Type B pancreatic cell (in vitro differentiated cells): ENCODE results near the gene DTL. TPM values are rescaled to one million over a fixed set of nuclear protein-coding genes. Genes with fewer than 3 reads are reported as not detected.
"Not testable (repeated sequence)": the region's sequence is repeated elsewhere in the genome, so short reads cannot be mapped to it uniquely, and the experiment has no call there.

Source experiments
- DNase-seq: peaks from one replicate; pipeline ENCODE4 v3.0.0; 2021; ENCODE audit warnings: mixed read lengths; ENCODE audit not compliant: unreplicated experiment; ENCODE audit errors: extremely low spot score
- H3K27ac Mint-ChIP-seq: 2 replicates; pipeline ENCODE4 v1.8.0; 2021; ENCODE audit warnings: mild to moderate bottlenecking, mixed read lengths
- H3K27me3 Mint-ChIP-seq: 2 replicates; pipeline ENCODE4 v1.8.0; 2021; ENCODE audit warnings: mixed read lengths
- H3K36me3 Mint-ChIP-seq: 2 replicates; pipeline ENCODE4 v1.8.0; 2021; ENCODE audit warnings: mixed read lengths
- H3K4me1 Mint-ChIP-seq: one replicate; pipeline ENCODE4 v1.8.0; 2021; ENCODE audit warnings: mixed read lengths; ENCODE audit not compliant: unreplicated experiment
- H3K4me3 Mint-ChIP-seq: 2 replicates; pipeline ENCODE4 v1.8.0; 2021; ENCODE audit warnings: mild to moderate bottlenecking, mixed read lengths
- H3K9me3 Mint-ChIP-seq: 2 replicates; pipeline ENCODE4 v1.8.0; 2021; ENCODE audit warnings: mixed read lengths
- CTCF ChIP-seq: fragments of 200-600 bp; sonication (generic); conservative IDR thresholded peaks from 2 replicates; pipeline ENCODE4 v1.5.0; 2021; ENCODE audit warnings: antibody characterized with exemption, mild to moderate bottlenecking
- total RNA-seq: library from RNA; stranded (reverse); gene quantifications from 2 replicates; pipeline ENCODE4 v1.2.1, GENCODE V29; 2021; ENCODE audit warnings: low replicate concordance

The DTL gene
- total RNA-seq, 1 donor from 2014 or later: 38.5 TPM

DNA sequence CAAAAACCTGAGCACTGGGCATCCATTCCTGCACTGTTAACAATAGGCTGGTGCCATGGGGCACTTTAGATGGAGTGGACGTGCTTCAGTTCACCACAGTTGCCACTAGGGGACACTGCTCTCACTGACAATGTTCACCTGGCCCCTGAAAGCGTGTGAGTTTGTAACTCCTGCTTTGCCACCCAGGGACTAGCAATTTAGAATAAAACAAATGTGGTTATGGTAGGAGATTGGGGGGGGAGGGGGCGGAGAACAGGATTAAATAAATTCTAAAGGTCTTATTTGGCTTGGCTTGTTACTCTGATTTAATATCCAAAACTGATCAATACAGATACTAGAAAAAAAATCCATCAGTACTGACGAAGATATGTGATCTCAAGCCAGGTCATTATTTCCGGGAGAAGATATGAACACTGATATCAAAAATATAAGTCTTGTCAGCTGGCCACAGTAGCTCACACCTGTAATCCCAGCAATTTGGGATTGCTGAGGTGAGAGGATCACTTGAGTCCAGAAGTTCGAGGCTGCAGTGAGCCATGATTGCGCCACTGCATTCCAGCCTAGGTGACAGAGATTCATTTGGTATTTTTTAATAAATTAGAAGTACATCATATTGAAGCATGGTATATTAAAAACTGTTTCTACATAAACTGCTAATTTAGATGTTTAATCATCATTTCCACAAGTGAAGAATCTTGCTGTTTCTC lies 23.4 kb upstream of the DTL start:
- Mint-ChIP-seq H3K27me3 (no peaks in the 10 kb centered on the region), H3K36me3 (peaks cover 12% of the 10 kb centered on the region), H3K4me3 (no peak overlapping the region), H3K9me3 (no peaks in the 10 kb centered on the region), H3K27ac (no peak overlapping the region), H3K4me1 (no peaks in the 10 kb centered on the region)
- peak; percentile 72 for DNase-seq
- TF ChIP-seq CTCF: peak; percentile 92

GRCh38 chr1:212013672-212014071 lies 21.9 kb upstream of the DTL start:
- no peak for DNase-seq
- H3K27ac Mint-ChIP-seq: no peak overlapping the region
- peaks cover 14% of the 10 kb centered on the region for H3K36me3 Mint-ChIP-seq
- no peak overlapping the region for H3K4me3 Mint-ChIP-seq
- no peaks in the 10 kb centered on the region for H3K9me3 Mint-ChIP-seq
- H3K27me3 Mint-ChIP-seq: no peaks in the 10 kb centered on the region
- no peaks in the 10 kb centered on the region for H3K4me1 Mint-ChIP-seq
- no peak for TF ChIP-seq CTCF

GRCh38 chr1:212020975-212021374 lies 14.6 kb upstream of the DTL start:
- no peak for TF ChIP-seq CTCF
- Mint-ChIP-seq H3K36me3 (peaks cover 29% of the 10 kb centered on the region), H3K4me3 (no peak overlapping the region), H3K27me3 (no peaks in the 10 kb centered on the region), H3K9me3 (peaks cover 4% of the 10 kb centered on the region), H3K27ac (no peak overlapping the region), H3K4me1 (no peaks in the 10 kb centered on the region)
- DNase-seq: no peak

- H3K27ac Mint-ChIP-seq: no peak overlapping the region
- no peak for TF ChIP-seq CTCF
- peaks cover 4% of the 10 kb centered on the region for H3K9me3 Mint-ChIP-seq
- peaks cover 26% of the 10 kb centered on the region for H3K36me3 Mint-ChIP-seq
- H3K27me3 Mint-ChIP-seq: no peaks in the 10 kb centered on the region
- no peak overlapping the region for H3K4me3 Mint-ChIP-seq
- peaks cover 3% of the 10 kb centered on the region for H3K4me1 Mint-ChIP-seq
- no peak for DNase-seq
These were observed 14.0 kb upstream of the DTL start for GRCh38 chr1:212021563-212021962.

DNA sequence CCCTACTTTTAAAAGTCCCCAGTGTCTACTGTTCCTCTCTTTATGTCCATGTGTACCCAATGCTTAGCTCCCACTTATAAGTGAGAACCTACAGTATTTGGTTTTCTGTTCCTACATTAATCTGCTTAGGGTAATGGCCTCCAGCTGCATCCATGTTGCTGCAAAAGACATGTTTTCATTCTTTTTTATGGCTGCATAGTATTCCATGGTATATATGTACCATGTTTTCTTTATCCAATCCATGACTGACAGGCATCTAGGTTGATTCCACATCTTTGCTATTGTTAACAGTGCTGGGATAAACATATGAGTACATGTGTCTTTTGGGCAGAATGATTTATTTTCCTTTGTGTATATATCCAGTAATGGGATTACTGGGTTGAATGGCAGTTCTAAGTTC lies 12.6 kb upstream of the DTL start:
- not testable (repeated sequence) for H3K27me3 Mint-ChIP-seq, H3K4me3 Mint-ChIP-seq, DNase-seq, H3K27ac Mint-ChIP-seq, H3K9me3 Mint-ChIP-seq
- Mint-ChIP-seq H3K36me3 (peaks cover 31% of the 10 kb centered on the region), H3K4me1 (peaks cover 11% of the 10 kb centered on the region)

DNA sequence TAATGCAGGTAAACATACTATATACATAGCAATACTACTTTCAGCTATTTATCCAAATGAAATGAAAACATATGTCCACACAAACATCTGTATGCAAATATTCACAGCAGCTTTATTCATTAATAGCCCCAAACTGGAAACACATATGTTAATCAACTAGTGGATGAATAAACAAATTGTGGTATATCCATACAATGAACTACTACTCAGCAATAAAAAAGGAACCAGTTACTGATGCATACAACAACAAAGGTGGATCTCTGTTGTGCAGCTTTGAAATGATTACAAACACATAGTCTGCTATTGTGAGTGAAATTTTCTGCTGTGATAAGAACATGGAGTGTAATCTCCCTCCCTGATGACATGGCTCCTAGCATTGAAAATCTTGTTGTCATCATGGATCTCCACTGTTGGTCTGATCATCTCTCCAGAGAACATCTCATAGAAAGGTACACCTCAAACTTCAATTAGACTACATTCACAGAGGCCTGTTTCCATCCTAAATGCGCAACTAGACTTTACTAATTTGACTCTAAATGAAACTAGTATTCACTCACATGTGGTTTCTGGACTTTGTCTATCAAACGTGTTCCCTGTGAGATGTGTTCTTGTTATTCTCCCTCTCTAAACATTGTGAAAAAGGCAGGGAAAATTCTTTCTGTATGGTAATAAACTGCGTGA lies 10.9 kb upstream of the DTL start:
- peaks cover 11% of the 10 kb centered on the region for H3K4me1 Mint-ChIP-seq
- H3K4me3 Mint-ChIP-seq: no peak overlapping the region
- peaks cover 33% of the 10 kb centered on the region for H3K36me3 Mint-ChIP-seq
- no peak overlapping the region for H3K27ac Mint-ChIP-seq
- no peak for DNase-seq
- no peaks in the 10 kb centered on the region for H3K27me3 Mint-ChIP-seq
- H3K9me3 Mint-ChIP-seq: peaks cover 4% of the 10 kb centered on the region
- TF ChIP-seq CTCF: no peak

- not testable (repeated sequence) for H3K27ac Mint-ChIP-seq, H3K9me3 Mint-ChIP-seq, H3K27me3 Mint-ChIP-seq, DNase-seq, H3K4me3 Mint-ChIP-seq
- Mint-ChIP-seq H3K4me1 (peaks cover 30% of the 10 kb centered on the region), H3K36me3 (peaks cover 38% of the 10 kb centered on the region)
These were observed 7.8 kb upstream of the DTL start for GRCh38 chr1:212027727-212028126.
